ENCODE measurements around the gene RPL31. TPM values are rescaled to one million over a fixed set of nuclear protein-coding genes. Genes with fewer than 3 reads are reported as not detected.

Gene RPL31
- total RNA-seq, 1 experiment from 2014 or later: 1,454 TPM

DNA sequence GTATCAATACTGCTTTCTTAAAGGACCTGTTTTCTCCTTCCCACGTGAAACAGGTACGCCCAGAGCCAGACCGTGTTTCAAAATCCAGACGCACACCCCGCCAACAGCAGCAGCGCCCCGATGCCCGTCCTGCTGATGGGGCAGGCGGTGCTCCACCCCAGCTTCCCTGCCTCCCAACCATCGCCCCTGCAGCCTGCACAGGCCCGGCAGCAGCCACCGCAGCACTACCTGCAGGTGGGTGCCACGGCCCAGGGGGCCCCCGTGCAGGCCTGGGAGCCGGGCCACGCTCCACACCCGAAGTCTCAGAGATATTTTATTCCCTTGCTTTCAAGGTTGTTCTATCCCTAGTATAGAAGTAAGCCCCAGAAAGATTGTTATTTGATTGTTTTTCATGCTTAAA is 8.8 kb upstream of the RPL31 start:
- DNase-seq (ENCODE audit: low spot score): no peak

- DNase-seq (ENCODE audit: low spot score): no peak
Observed at GRCh38 chr2:100995309-100996075, 6.6 kb upstream of the RPL31 start.

- no peak for DNase-seq (ENCODE audit: low spot score)
Observed at GRCh38 chr2:100997509-100998234, 4.4 kb upstream of the RPL31 start.

DNA sequence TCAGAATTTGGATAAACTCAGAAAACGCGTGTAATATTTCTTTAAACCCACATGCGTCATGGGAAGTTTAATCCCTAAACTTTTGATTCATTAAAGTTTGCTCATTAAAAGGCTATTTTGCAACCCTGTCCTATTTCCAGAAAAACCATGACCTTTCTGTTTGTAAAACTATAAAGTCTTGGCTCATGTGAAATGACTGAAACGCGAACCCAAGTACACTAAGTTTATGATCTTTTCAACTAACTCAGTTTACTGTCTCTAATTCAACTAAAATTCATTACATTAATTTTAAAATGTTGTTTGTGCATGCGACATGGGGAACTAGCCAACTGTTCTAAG is 3.9 kb upstream of the RPL31 start:
- no peak for DNase-seq (ENCODE audit: low spot score)

GRCh38 chr2:100999995-101000394 is 2.1 kb upstream of the RPL31 start:
- no peak for DNase-seq (ENCODE audit: low spot score)

- peak; percentile 59 for DNase-seq (ENCODE audit: low spot score)
Observed at GRCh38 chr2:101002562-101003277, 631 bp downstream of the RPL31 start.

DNA sequence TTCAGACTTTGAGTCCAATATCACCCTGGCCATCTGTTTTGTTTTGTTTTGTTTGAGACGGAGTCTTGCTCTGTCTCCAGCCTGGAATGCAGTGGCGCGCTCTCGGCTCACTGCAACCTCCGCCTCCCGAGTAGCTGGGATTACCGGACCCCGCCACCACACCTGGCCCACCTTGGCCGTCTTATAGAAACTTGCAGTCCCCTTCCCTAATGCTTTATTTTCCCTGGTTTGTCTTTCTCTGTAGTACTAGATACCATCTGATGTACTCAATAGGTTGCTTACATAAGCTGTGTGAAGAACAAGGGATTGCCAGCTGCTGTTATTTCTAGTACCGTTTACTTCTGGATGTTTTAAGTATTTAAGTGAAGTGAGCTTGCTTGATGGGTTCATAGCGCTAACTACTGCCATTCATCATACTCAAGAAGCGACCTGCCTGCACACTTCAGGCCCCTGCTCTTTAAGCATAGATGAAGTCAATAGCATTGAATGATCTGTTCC is 1.2 kb downstream of the RPL31 start:
- no peak for DNase-seq (ENCODE audit: low spot score)

DNA sequence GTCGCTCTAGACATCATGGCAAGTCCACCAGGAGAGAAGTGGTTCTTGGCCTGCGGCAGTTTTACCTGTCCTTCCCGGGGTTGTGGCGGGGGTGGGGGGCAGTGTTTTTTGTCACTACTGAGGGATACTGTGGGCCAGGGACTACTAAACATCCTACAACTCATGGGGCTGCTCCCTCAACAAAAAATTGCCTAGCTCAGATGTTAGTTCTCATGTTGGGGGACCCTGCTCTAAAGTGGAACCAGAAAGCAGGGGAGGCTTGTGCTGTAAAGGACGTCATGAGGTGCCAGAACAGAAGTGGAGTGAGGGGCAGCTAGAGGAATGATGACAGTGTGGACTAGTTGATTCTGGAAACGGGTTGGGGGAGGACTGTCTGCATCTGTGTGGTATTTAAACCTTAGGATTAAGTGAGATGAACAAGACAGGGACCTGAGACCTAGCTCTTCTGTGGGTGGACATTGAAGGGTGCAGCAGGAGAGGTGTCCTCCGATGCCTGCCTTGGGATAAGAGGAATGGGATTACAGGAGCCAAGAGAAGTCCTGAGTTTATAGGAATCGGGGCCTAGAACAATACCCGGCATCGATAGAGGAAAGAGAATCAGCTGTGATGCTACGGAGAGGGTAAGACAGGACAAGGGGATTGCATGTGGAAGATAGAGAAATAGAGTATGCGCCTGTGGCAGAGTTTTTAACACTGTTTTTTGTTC is 2.7 kb downstream of the RPL31 start:
- no peak for DNase-seq (ENCODE audit: low spot score)

DNA sequence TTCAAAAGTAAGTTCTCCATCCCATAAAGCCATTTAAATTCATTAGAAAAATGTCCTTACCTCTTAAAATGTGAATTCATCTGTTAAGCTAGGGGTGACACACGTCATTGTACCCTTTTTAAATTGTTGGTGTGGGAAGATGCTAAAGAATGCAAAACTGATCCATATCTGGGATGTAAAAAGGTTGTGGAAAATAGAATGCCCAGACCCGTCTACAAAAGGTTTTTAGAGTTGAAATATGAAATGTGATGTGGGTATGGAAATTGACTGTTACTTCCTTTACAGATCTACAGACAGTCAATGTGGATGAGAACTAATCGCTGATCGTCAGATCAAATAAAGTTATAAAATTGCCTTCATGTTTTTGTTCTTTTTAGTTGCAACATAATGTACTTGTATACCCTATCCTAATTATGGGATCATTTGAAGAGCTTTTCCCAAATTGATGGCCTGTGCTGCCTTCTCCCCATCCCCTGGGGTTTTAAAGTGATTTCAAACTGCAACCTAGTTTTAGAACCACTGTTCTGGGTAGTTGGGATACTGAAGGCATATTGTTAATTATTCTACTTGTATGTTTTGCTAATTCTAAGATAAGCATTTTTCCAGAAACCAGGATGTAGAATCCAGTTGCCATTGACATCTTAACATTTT is 4.1 kb downstream of the RPL31 start:
- no peak for DNase-seq (ENCODE audit: low spot score)

GRCh38 chr2:101007415-101008345 is 5.6 kb downstream of the RPL31 start:
- DNase-seq (ENCODE audit: low spot score): peak; percentile 36

GRCh38 chr2:101011152-101011551 is 9.1 kb downstream of the RPL31 start:
- DNase-seq (ENCODE audit: low spot score): no peak

GRCh38 chr2:101012054-101012705 is 10.1 kb downstream of the RPL31 start:
- no peak for DNase-seq (ENCODE audit: low spot score)

DNA sequence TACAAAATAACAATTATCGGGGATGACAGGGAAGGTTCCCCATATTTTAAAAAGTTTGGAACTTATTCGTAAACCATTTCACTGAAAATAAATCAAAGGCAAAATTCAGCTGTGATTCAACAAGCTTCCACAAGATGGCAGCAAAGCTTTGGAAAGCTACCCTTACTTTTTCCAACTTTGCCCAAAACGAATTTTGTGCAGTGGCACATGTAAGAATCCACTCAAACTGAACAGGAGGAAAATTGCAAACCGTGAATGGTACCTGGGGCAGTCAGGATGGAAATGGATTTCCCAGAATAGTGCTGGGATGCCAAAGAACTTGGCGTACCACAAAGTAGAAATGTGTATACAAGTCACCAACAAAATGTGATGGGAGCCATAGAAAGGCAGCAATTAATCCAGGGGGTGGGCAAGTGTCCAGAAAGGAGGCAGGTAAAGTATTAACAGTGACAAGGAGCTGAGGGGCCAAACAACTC is 10.7 kb downstream of the RPL31 start:
- peak; percentile 65 for DNase-seq (ENCODE audit: low spot score)

DNA sequence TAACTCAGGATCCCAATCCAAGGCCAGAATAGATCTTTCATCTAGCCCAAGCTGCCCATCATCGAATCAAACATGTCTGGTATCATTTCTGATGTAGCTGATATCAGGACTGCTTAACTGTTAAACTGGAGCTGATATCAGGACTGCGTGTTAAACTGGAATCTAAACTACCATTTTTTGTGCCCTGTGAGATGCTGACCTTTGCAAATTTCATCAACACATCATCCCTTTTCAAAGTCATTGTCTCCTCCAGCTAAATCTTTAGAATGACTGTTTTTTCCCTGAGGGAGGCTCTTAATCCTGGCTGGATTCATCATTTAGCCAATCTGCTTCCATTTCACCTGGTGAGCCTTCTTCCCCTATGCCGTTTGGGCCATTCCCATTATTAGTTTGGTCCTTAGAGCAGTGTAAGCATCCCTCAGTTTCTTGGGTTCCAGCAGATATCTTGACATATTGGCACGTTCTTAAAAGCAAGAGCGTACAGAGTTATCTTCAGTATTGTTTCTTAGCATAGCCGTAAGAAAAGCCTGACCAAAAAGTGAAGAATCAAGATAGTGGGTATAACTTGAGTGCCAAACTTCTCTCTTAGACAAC is 12.3 kb downstream of the RPL31 start:
- no peak for DNase-seq (ENCODE audit: low spot score)

DNA sequence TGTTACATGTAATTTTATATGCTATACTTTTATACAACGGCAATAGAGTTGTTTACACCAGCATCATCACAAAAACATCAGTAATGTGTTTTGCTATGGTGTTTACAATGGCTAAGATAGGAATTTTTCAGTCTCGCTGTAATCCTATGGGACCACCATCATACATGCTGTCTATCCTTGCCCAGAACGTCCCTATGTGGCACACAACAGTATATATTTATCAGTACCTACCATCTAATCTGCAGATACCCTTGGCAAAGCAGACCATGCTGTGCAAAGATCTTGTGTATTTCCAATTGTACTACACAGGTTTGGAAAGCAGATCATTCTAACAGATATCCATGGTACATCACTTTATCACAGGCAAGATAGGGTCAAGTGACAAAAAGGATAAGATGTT is 15.3 kb downstream of the RPL31 start:
- no peak for DNase-seq (ENCODE audit: low spot score)

GRCh38 chr2:101018934-101019333 is 16.8 kb downstream of the RPL31 start:
- DNase-seq (ENCODE audit: low spot score): no peak

DNA sequence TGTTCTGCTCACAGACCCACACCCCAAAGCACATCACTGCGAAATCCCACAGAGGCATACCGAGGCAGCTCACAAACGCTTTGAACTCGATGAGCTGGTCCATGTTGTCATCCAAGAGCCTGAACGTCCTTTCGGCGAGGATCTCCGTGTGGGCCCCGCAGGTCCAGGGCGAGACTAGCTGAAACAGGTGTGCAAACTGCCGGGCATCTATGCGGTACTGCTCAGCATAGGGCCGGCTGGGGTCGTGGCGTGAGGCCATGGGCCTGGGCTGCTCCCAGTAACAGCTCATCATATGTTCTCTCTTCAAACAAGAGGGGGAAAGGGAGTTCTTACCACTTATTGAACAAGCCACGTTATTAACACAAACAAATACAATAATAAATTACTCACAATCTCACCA is 20.1 kb downstream of the RPL31 start:
- no peak for DNase-seq (ENCODE audit: low spot score)

GRCh38 chr2:101023327-101024107 is 21.4 kb downstream of the RPL31 start:
- DNase-seq (ENCODE audit: low spot score): no peak

All from HT-29 (cell line).